HG02981 (cell line): ENCODE measurements around the gene SAP30L.

Experiments used
- ATAC-seq: cut with Tn5 transposase; IDR thresholded peaks from one replicate; pipeline ENCODE4 v1.9.1; 2021; ENCODE audit warnings: mild to moderate bottlenecking, moderate library complexity; ENCODE audit not compliant: unreplicated experiment

The SAP30L gene

GRCh38 chr5:154460172-154460571, 14.4 kb downstream of the SAP30L start:
- ATAC-seq = no peak

GRCh38 chr5:154461531-154461930, 15.7 kb downstream of the SAP30L start:
- ATAC-seq = no peak

- no peak for ATAC-seq
Measured at GRCh38 chr5:154464438-154464837, 18.6 kb downstream of the SAP30L start.

GRCh38 chr5:154465169-154465568, 19.4 kb downstream of the SAP30L start:
- no peak for ATAC-seq

- ATAC-seq = no peak
Measured at GRCh38 chr5:154466147-154466546, 20.4 kb downstream of the SAP30L start.

- no peak for ATAC-seq
Measured at GRCh38 chr5:154466671-154467070, 20.9 kb downstream of the SAP30L start.

- peak; percentile 94 for ATAC-seq
Measured at GRCh38 chr5:154467655-154468354, 22.0 kb downstream of the SAP30L start.

GRCh38 chr5:154470137-154470536, 24.3 kb downstream of the SAP30L start:
- no peak for ATAC-seq

- no peak for ATAC-seq
Measured at GRCh38 chr5:154470947-154471870, 25.4 kb downstream of the SAP30L start.

- no peak for ATAC-seq
Measured at GRCh38 chr5:154472871-154473580, 27.2 kb downstream of the SAP30L start.

GRCh38 chr5:154473581-154474283, 27.9 kb downstream of the SAP30L start:
- no peak for ATAC-seq

- ATAC-seq = no peak
Measured at GRCh38 chr5:154474396-154475334, 28.9 kb downstream of the SAP30L start.

- no peak for ATAC-seq
Measured at GRCh38 chr5:154475591-154476353, 30.0 kb downstream of the SAP30L start.

- ATAC-seq = no peak
Measured at GRCh38 chr5:154476354-154477205, 30.8 kb downstream of the SAP30L start.

GRCh38 chr5:154477382-154478223, 31.8 kb downstream of the SAP30L start:
- no peak for ATAC-seq

GRCh38 chr5:154478224-154478565, 32.4 kb downstream of the SAP30L start, which contains the start of gene HAND1:
TSS of gene HAND1 (minus strand) at chr5:154478227. CDS start at chr5:154478008, 219 bp downstream.
- ATAC-seq = no peak

- no peak for ATAC-seq
Measured at GRCh38 chr5:154478752-154479159, 33.0 kb downstream of the SAP30L start.
